Activated CD4-positive, CD25-positive, alpha-beta regulatory T cell treated with anti-CD3 and anti-CD28 coated beads, Interleukin-2, amount 50 U/mL, for 16 hours (primary cell): ENCODE data around the gene LRRC70.
"Not testable (repeated sequence)": the region's sequence is repeated elsewhere in the genome, so short reads cannot be mapped to it uniquely, and the experiment has no call there.

Experiments
- DNase-seq: peaks from one replicate; pipeline ENCODE4 v3.0.0-alpha.2; 2020; ENCODE audit warnings: low read depth, low spot score

The LRRC70 gene

GRCh38 chr5:62578540-62578939 is at the start of gene LRRC70:
TSS of gene LRRC70 (plus strand) at chr5:62578819. CDS start at chr5:62579439, 620 bp downstream.
- peak; percentile 9 for DNase-seq

- no peak for DNase-seq
Observed at GRCh38 chr5:62533597-62533996, 45.0 kb upstream of the LRRC70 start.

- DNase-seq: no peak
Observed at GRCh38 chr5:62534461-62535236, 44.0 kb upstream of the LRRC70 start.

GRCh38 chr5:62536232-62536631 is 42.4 kb upstream of the LRRC70 start:
- no peak for DNase-seq

- no peak for DNase-seq
Observed at GRCh38 chr5:62536783-62537182, 41.8 kb upstream of the LRRC70 start.

- DNase-seq: no peak
Observed at GRCh38 chr5:62538017-62538942, 40.3 kb upstream of the LRRC70 start.

- DNase-seq: no peak
Observed at GRCh38 chr5:62542720-62543119, 35.9 kb upstream of the LRRC70 start.

DNA sequence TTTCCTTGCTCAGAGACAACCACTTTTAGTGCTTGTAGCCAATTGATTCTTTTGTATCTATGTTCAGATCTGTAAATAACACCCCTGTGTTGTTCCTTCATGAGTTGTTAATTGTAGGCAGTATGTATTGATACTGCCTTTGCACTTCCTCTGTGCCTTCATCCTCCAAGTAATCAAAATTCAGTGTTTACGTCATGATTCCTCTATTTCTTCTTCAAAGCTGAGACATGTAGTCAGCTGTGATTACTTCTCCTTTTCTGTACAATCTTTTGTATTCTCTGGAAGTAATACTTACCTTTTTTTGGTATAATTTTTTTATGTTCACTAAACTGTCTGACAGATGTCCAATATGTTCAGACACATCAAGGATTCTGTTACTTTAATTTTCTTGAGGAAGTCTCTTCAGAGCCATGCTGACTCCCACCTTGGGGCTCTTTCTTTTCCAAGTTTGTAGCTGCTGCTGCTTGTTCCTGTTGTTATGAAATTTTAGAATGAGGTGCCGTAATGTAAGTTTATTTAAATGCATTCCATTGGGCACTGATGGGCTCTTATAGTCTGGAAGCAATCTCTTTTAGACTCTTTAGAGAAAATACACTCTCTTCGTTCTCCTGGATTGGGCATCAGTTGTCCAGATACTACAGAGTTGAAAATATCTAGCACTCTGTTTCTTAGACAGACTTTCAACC is 30.5 kb upstream of the LRRC70 start:
- DNase-seq: no peak

- no peak for DNase-seq
Observed at GRCh38 chr5:62550103-62550502, 28.5 kb upstream of the LRRC70 start.

GRCh38 chr5:62555930-62556329 is 22.7 kb upstream of the LRRC70 start:
- no peak for DNase-seq

DNA sequence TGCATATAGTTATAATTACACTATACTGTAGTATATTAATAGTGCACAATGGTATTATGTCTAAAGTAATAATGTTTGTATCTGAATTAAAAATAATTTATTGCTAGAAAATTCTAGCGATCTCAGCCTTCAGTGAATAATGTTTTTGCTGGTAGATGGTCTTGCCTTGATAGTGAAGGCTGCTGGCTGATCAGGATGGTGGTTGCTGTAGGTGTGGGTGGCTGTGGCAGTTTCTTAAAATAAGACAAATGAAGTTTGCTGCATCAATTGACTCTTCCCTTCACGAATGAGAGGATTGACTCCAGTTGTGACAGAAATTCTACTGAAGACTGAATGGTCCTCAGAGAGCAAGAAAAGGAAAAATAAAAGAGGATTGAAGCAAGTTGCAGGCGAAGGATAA is 19.7 kb upstream of the LRRC70 start:
- no peak for DNase-seq

- no peak for DNase-seq
Observed at GRCh38 chr5:62560786-62561185, 17.8 kb upstream of the LRRC70 start.

DNA sequence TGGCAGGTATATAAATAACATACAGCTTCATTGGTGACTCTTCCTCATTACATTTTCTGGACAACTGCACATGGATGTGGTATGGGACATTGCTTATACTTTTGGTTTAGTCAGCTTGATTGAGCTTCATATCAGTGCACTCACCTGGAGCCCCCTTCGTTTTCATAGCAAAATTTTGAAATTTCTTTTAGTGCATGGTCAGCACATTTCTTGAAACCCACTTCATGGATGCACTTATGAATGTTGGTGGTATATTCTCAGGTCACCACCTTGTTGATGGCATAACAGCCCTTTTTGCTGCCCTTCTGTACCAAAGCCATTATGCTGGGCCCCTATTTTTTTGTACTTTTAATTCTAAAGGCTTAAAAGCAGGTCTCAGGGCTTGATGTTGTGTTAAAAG is 16.7 kb upstream of the LRRC70 start:
- no peak for DNase-seq

- DNase-seq: no peak
Observed at GRCh38 chr5:62562867-62563266, 15.8 kb upstream of the LRRC70 start.

DNA sequence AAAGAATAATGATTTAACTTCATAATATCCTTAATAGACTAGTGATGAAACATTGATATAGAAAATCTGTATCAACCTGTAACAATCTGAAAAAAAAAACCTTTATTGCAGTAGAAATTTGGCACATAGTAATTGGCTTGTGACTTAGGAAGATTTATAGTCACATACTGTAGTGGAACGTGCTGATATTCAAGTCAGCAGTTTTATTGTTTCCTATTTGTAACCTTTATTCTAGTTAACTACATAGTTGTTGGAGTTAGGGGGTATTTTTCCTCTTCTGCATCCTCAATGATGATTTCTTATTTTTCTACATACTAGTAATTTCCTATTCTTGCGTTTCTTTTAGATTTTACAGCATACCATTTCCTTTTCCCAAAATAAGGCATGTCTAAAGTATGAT is 14.5 kb upstream of the LRRC70 start:
- no peak for DNase-seq

GRCh38 chr5:62565740-62566139 is 12.9 kb upstream of the LRRC70 start:
- DNase-seq: not testable (repeated sequence)

- no peak for DNase-seq
Observed at GRCh38 chr5:62568143-62568542, 10.5 kb upstream of the LRRC70 start.

GRCh38 chr5:62568800-62569432 is 9.7 kb upstream of the LRRC70 start:
- no peak for DNase-seq

- no peak for DNase-seq
Observed at GRCh38 chr5:62569470-62569869, 9.1 kb upstream of the LRRC70 start.

DNA sequence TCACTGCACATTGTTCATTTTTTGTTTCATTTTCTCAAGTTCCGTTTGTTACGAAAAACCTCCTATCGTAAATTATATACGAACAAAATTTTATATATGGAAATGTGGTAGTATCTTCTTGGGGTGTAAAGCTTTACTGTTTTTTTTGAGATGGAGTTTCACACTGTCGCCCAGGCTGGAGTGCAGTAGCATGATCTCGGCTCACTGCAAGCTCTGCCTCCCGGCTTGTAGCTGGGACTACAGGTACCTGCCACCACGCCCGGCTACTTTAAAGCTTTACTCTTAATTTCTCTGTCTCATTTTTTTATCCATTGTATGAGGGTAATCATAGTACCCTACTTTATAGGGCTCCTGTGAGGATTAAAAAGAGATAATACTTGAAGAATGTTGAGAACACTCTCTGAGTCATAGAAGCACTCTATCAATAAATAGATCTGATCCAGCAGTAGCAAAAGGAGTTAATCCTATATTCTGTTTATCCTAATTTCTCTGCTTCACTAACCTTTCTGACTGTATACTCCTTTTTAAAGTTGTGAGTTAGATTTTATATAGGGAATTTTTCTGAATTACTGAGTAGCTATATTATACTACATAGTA is 5.6 kb upstream of the LRRC70 start:
- no peak for DNase-seq

DNA sequence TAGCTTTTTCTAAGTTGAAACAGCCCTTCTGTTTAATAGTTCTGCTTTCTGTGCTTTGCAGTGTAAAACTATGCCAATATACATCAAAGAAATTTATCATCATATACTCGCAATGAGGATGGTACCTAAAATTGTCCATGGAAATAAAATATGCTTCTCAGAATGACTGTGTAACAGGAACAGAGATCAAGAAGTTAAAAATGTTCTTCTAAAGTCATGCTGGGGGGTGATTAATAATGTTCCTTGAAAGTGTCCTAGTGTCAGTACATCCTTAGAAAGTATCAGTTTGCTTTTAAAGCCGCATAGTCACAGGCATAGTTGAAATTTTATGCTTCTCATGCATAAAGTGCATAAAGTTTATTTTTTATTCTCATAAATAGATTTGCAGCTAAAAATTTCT is 4.0 kb upstream of the LRRC70 start:
- no peak for DNase-seq
